ENCODE results near the gene PTGER3.
"Not testable (repeated sequence)": the region's sequence is repeated elsewhere in the genome, so short reads cannot be mapped to it uniquely, and the experiment has no call there.

Gene PTGER3

DNA sequence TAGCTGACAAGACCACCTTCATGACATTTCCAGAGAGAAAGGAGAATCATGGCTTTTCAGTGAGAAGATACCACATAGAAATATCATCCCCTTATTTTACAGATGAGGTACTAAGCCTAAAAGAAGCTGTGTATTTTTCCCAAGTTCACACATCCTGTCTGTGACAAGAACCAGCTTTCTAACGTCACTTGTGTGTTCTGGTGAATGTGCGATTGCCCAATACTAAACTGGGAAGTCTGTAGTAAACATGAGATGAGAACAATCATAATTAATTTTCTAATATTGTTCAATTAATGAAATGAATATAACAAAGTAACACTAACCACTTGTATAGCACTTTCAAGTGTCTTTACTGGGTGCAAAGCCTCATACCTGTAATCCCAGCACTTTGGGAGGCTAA is 46.0 kb downstream of the PTGER3 start:
- DNase-seq = no peak

DNA sequence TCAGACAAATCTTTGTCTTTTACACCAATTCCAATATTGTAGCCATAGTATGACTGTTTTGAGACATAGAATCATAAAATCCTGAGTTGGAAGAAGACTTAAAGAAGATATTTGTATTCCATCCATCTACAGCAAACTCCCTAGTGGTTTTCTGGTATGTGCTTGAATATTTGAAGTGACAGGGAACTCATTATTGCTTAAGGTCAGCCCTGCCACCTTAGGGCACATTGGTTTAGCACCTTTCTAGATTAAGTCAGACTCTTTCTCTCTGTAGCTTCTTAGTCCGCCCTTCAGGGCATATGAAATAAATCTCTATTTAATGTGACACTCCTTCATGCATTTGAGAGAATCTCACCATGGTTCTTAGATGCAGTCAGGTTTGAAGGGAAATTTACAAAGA is 49.8 kb downstream of the PTGER3 start:
- no peak for DNase-seq

DNA sequence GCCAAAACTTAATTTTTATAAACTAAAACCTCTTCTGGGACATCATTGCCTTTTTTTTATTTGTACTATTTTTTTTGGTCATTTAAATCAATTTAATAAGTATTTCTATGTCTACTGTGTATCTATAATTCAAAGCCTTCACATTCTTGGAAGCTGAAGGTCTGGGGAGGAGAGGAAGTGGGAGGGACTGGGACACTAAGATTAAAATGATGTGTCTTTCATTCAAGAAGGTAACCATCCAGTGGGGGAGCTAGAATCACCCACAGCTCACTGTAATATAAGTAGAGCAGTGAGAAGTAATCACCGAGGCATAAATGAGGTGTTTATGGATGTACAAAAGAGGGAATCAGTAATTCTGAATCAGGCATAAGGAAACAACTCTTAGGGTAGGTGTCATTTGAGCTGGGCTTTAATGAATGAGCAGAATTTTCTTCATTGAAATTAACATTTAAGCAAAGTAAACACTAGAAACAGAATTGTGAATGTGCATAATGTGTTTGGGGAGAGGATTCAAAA is 52.8 kb downstream of the PTGER3 start:
- DNase-seq = no peak

DNA sequence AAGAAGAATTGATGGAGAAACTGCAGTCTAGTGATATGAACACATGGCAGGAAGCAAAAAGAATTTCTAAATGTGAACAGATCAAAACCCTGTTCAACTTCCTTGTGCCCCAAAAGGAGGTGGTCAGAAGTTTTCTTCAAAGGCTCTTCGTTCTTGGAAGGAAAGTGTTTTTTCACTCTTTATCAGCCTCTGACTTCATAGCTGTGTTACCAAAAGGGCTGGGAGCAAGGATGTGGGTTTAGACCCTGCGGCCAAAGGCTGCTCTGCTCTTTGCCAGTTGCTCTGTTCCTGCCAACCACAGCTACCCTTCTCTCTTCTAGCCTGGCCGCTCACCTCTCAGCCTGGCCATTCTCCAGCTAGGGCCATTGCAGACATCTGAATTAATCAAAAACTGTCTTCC is 53.8 kb downstream of the PTGER3 start:
- DNase-seq = no peak

DNA sequence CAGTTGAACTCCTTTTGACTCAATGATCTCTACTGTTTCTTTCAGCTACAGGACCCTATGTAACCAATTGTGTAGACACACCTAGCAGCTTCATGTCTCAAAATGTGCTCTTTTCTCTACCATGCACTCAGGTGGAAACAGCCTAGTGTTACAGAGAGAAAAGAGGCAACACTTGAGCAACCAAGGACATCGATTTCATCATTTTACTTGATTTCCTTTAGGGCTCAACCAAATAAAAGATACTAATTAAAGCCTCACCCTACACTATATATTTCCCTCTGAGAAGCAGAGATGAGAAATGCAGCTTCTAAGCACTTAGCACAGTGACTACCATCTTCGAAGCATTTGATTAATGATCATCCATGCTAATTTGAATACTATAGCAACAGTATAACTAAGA is 55.1 kb downstream of the PTGER3 start:
- no peak for DNase-seq

DNA sequence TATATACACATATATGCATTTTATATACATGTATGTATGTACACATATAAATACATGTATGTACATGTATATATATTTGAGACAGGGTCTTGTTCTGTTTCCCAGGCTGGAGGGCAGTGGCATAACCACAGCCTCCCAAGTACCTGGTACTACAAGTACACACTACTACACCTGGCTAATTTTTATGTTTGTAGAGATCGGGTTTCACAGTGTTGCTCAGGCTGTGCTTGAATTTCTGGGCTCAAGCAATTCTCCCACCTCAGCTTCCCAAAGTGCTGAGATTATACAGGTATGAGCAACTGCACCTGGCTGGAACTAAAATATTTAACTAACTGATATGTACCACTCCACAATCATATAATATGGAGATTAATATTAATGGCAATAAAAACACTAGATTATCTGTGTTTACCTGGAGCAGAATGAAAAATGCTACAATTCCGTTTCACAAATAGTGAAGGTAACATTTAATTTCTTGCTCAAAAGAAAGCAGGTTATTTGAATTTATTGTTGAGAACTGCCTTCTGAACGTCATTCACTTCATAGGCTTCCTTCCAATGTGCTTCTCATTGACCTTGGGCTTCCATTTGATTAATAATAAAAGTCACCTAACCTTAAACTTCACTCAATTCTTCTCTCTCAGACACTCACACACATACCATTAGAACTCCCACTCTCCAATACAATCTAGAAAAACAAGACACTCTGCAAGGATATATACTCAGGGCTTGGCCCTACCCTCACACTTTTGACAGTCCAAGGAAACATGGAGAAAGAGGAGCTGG is 57.0 kb downstream of the PTGER3 start:
- DNase-seq = no peak

DNA sequence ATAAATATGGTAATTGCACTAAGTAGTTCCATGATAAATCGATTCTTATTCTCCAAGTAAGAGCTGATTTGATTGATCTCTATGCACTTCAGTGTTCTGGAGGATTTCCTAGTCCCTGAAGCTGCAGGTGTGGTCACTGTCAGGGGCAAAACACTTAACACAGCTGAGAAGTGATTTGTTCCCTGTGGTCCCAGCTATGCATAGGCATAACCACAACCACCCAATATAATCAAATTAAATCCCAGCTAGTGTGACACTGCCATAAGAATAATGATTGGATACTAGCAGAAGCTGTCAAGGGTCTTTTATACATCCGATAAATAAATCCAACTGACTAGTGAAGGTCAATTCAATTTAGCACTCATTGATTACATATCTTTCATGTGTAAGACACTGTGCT is 60.1 kb downstream of the PTGER3 start:
- no peak for DNase-seq

DNA sequence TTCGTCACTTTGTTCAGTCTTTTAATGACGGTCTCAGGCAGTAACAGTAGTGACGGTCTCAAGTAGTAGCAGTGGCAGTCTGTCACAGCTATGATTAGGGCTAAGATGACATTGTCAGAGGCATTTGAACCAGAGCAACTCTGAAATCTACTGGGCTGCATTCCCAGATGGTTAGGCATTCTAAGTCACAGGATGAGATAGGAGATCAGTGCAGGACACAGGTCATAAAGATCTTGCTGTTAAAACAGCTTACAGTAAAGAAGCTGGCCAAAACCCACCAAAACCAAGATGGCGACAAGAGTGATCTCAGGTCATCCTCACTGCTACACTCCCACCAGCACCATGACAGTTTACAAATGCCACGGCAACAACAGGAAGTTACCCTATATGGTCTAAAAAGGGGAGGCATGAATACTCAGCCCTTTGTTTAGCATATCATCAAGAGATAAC is 61.8 kb downstream of the PTGER3 start:
- DNase-seq = not testable (repeated sequence)

DNA sequence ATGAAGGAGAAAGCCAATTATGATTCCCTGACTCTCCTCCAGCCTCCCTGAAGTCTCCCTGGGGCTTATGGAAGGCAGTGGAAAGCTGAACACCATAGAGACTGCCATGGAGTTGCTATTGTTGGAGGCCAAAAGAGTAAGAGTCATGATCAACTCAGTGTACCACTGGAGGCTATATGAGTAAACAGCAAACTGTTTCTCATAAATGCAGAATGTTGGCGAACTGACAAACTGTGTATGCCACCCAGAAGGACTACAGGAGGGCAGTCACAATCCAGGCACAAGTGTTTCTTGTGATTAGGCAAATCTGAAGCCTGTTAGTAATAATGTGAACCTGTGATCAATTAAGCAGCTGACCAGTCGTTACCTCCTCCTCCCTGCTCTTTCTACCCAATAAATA is 62.3 kb downstream of the PTGER3 start:
- not testable (repeated sequence) for DNase-seq

DNA sequence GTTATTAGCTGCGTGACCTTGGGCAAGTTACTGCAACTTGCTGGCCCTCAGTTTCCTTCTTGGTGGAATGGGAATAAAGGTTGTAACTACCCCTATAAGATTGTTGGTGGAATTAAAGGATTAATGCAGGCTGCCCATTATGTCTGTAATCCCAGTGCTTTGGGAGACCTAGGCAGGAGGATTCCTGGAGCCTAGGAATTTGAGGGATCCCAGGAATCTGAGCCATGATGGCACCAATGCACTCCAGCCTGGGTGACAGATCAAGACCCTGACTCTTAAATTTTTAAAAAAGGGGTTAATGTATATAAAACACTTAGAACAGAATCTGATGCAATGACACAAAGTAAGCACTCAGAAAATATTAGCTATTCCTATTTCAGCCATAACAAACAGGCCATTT is 67.3 kb downstream of the PTGER3 start:
- no peak for DNase-seq

DNA sequence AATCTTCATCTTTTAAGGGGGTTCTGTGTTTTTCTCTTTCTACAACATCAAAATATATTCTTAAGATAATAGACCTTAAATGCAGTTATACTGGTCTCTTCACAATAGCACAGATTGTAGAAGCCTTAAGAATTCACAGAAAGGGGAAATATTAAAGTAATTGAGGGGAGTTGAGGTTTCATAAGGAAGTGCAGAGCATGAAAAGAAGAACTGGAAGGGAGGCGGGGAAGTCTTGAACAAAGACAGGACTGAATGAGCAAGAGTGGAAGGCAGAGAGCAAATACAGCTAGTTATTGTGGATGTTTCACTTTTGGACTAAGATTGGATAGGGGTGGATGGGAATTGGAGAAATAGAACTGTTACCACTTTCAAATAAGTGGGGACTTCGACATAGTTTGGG is 67.7 kb downstream of the PTGER3 start:
- DNase-seq = no peak

DNA sequence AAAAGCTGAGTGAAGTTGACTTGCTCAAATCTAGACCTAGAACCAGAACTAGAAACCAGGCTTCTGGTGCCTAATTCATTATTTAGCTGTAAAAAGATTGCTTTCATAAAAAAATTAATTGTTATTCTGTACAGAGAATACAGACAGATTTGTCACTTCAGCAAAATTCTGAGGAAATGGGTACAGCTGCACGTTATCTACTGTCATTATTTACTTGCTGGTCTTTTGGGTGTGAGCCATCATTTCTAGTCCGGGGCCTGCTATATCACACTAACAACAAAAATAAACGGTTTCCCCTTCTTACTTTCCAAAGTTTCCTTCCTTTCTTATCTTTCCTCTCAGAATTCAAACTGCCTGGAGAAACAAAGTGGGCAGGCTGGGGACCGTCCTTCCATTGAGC is 68.3 kb downstream of the PTGER3 start:
- no peak for DNase-seq

DNA sequence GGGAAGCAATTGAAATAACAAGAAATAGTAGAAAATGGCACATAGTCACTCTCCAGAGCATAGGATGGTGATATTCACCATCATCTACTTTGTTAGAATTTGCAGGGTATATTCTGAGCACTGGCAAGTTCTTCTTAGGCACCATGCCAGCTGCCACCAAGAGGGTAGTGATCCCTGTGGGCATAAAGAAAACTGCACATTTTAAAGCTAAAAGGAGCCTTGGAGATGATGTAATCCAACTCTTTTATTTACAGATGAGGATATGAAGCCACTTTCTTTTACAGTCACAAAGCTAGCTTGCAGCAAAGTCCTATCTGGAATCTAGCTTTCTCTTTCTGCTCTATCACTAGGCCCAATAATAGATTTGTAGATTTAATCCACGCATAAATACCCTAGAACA is 69.0 kb downstream of the PTGER3 start:
- no peak for DNase-seq

DNA sequence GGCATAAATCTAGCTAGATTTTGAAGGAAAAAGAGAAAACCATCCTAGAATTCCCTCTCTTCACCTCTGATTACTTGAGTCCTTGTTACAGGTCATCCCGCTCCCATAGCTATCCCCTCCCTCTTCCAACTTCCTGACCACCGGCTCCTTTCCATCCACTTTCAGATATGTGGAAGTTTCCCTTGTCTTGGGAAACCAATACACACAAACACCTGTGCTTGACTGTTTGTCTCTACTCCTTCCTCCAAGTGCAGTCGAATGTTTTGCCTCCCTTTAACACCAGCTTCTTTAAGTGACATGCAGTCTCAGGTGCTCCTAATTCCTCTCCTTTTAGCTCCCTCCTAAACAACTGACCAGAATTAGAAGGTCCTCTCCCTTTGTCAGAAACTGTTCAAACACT is 70.0 kb downstream of the PTGER3 start:
- no peak for DNase-seq

DNA sequence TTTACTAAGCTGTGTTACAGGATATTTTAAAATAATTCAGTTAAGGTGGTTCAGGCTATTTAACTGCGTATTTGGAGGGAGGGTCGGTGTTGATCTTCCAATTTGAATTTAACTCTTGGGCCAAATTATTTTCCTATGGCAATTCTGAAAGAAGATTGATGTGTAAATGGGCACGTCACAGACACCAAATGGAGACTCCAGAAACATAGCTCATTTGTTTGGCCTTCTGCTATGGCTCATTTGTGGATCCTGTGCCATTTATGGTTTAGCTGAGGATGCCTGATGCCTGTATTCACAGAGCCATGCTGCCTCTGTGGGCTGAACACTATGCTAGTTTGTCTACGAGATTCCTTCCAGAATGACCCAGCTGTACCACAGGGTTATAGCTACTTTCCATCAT is 70.6 kb downstream of the PTGER3 start:
- DNase-seq = no peak

DNA sequence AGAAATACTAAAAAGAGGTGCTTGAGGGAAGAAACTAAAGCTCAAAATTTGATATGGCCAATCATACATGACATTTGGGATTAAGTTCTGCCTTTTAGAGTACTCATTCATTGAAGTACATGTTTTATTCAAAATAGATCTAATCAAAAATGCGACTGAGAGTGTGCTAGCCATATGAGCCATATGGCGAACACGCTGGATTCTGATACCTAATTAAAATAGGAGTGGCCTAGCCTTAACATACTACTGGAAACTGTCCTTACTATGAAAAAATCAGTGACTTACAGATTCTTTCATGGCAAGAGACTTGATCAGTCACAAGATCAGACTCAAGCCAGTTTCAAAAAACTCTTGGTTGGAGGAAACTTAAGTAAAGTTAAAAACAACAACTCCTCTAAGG is 73.9 kb downstream of the PTGER3 start:
- DNase-seq = no peak

DNA sequence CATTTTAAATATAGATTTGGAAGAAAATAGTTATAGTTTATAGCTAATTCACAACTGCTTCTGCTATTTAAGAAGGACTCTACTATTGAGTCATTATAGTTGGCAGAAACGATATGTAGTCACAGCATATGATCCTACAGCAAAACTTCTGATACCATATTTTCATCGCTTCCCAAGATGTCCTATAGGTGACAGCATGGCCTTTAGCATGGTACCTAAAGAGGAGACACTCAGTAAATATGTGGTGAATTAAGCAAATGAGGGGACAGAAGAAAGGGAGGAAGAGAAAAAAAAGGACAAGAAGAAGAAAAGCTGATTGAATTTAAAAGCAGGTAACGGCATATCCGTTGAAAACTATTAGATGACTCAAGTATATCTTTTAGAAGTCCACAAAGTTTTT is 77.2 kb downstream of the PTGER3 start:
- no peak for DNase-seq

DNA sequence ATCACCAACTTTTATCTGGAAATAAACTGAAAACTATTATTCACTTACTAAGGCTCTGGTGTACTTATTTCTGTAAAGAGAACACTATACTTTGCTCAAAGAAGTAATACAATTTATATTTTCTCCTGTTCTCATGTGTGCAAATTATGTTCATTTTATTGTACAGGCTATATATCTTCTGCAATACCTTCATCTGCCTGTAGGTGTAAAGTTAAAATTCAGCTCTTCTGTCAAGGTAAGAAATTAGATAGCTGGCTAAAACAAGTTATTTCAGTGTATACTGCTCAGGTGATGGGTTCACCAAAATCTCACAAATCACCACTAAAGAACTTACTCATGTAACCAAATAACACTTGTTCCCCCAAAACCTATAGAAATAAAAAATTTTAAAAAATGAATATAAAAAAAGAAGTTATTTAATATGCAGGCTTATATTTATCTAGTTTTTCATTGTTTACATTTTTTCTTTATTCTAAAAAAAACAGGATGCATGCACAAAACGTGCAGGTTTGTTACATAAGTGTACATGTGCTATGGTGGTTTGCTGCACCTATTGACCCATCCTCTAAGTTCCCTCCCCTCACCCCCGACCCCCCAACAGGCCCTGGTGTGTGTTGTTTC is 81.5 kb downstream of the PTGER3 start:
- DNase-seq = no peak

DNA sequence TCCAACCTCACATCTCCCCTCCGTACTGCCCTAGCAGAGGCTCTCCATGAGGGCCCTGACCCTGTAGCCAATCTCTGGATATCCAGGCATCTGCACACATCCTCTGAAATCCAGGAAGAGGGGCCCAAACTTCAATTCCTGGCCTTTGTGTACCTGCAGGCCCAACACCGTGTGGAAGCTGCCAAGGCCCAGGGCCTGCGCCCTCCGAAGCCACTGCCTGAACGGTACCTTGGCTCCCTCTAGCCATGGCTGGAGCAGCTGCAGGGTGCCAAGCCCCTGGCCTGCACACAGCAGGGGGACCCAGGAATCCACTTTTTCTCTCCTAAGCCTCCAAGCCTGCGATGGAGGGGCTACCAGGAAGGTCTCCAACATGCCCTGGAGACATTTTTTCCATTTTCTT is 84.2 kb downstream of the PTGER3 start:
- DNase-seq = no peak

DNA sequence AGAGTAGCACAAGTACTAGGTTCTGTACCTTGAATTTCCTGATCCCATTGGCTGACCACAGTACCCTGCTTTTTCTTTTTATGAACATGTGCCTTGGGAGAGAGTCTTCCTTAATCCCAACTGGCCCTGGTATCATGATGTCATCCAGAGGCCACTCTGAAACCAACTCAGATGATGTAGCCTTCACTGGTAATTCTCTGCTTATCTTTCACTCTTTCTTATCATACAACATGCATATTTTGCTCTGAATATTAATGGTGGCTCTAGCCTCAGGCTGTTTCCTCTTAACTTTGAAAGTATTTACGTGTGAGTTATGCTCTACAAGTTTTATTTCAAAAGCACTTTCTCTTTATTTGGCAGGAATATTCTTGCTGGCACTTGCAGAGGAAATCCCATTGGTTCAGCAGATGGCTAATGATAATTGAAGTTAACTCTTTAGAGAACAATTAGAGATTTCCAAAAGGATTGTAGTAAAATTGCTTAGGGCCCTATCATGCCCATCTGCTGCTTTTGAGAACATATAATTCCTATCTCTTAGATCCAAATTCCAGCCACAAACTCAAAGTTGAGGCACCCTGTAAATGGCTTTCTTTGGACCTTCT is 86.1 kb downstream of the PTGER3 start:
- DNase-seq = no peak

DNA sequence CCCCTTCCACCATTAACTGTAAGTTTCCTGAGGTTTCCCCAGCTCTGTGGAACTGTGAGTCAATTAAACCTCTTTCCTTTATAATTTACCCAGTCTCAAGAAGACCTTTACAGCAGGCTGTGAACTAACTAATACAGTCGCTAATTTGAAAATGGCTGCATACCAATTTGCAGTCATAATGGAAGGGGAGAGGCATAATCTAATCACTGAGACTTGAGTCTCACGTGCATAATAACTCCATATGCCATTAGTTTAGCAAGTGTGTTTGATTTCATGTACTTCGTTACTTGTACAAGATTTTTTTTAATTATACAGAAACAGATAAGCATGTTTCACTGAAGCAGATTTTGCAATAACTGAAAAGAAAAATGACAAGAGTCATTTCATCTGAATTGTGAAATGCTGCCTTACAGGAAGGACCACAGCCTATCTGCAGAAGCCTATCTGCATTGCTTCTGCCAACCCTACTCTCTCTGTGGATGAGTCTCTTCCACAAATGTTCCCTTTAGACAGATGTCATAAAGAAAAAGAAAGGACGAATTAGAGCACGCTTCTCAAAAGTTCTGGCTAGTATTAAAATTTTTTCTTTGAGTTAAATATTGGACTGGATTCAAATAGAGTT is 99.1 kb downstream of the PTGER3 start:
- DNase-seq = no peak

DNA sequence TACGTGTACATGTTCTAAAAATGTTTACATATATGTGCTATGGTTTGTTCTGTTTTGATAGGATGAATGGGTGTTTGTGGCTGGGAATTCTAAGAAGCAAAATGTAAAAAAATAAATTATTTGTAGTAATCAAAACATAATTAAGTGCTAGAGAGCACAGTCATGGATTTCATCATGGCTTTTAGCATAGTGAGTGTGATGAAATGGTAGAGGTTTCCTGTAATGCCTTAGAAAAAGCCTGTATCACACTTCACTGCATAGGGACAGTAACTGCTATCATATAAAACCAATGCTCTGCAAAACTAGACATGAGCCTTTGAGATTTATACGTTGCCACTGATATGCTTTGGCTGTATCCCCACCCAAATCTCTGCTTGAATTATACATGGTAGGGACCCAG is 99.8 kb downstream of the PTGER3 start:
- no peak for DNase-seq

DNA sequence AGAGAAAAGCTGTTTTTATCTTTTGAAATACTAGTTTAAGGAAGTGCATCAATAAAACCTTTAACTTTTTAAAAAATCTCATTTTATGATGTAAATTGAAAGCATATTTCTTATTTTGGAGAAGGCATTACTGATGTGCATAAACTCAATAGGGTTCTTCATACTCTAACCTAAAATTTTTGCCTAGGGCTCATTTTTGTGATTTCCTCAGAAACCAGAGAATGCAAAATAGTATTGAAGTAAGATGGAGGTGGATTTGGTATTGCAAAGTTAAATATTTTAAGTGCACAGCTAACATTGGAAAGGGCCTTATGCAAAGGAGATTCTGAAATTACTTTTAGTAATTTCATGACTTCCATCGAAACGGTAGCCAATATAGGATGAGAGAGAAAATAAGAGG is 101.9 kb downstream of the PTGER3 start:
- no peak for DNase-seq

DNA sequence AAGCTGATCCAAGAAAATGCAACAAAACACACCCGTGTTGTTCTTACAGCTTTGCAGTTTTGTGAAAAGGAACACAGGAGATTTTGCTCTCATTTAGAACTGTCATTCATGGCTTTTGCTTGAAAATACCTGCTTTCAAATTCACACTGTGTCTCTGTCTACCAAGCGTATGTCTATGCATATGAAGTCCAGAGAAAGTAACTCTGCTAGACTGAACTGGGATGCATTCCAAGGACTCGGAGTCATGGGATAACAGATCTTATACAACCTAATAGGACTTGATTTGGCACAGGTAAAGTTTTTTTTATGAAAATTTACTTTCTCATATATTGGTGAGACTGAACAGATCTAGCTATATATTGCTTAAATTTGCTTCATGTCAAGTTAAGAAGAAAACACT is 102.4 kb downstream of the PTGER3 start:
- DNase-seq = no peak

Measured in T-helper 9 cell (primary cell).